ENCODE data around the gene CUL3.

DNA sequence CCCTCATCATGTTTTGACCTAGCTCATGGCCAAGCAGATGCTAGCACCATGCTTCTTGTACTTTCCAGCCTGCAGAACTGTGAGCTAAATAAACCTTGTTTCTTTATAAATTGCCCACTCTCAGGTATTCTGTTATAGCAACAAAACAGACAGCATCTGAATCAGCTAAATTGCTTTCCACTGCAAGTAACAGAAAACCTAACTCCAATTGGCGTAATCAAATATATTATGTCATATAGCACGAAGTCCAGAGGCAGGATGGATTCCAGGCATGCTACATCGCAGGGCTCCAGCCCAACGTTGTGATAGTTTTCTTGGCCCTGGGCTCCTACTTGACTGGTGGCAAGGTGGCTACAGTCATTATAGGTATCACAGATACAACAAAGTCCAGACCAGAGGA lies 10.4 kb upstream of the CUL3 start:
- TF ChIP-seq POLR2AphosphoS5 (IDR thresholded peaks at IDR 0.05; ENCODE audit: borderline replicate concordance, low read depth, low read length), result no peak
- TF ChIP-seq EZH2 (IDR thresholded peaks at IDR 0.05), result no peak

Data from SK-N-MC (cell line).